A549 treated with dexamethasone at 1 μM for 4 hours (cell line): ENCODE results near the gene NXPE2. TPM values are rescaled to one million over a fixed set of nuclear protein-coding genes. Genes with fewer than 3 reads are reported as not detected.

Source experiments
- total RNA-seq: library from RNA; stranded (reverse); fragments of 200-300 nt; extraction: Qiagen RNA extraction; gene quantifications from 5 replicates; pipeline ENCODE4 v1.2.3, GENCODE V29; 2022

Gene NXPE2
- 0.06 TPM in 1 of 5 replicates, not detected in the others for total RNA-seq

GRCh38 chr11:114678125-114679036, at the start of gene NXPE2:
NXPE2 (plus strand) TSS chr11:114678527; CDS start chr11:114678576, 49 bp downstream.

Other genes with a start within 250 kb of the NXPE2 start
- 101 to 113 TPM (median 107 TPM) in 5 replicates for gene REXO2, start 239.1 kb upstream of the NXPE2 start, total RNA-seq
- not detected in 5 replicates for gene NXPE1, start 118.6 kb upstream of the NXPE2 start, total RNA-seq
- not detected in 5 replicates for gene NXPE4, start 82.7 kb upstream of the NXPE2 start, total RNA-seq